HG03135 (cell line): ENCODE data around the gene IFT122.
"Not testable (repeated sequence)": the region's sequence is repeated elsewhere in the genome, so short reads cannot be mapped to it uniquely, and the experiment has no call there.

Source experiments
- ATAC-seq: cut with Tn5 transposase; IDR thresholded peaks from one replicate; pipeline ENCODE4 v1.9.1; 2021; ENCODE audit warnings: mild to moderate bottlenecking, moderate library complexity; ENCODE audit not compliant: unreplicated experiment

The IFT122 gene

DNA sequence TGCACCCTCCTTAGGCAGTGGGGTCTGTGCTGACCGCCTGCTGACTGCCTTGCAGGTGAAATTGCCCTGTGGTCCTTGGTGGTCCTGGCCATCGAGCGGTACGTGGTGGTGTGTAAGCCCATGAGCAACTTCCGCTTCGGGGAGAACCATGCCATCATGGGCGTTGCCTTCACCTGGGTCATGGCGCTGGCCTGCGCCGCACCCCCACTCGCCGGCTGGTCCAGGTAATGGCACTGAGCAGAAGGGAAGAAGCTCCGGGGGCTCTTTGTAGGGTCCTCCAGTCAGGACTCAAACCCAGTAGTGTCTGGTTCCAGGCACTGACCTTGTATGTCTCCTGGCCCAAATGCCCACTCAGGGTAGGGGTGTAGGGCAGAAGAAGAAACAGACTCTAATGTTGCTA, 90.8 kb downstream of the IFT122 start:
- no peak for ATAC-seq

DNA sequence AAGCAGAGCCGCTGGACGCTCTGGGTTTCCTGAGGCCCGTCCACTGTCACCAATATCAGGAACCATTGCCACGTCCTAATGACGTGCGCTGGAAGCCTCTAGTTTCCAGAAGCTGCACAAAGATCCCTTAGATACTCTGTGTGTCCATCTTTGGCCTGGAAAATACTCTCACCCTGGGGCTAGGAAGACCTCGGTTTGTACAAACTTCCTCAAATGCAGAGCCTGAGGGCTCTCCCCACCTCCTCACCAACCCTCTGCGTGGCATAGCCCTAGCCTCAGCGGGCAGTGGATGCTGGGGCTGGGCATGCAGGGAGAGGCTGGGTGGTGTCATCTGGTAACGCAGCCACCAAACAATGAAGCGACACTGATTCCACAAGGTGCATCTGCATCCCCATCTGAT, 91.7 kb downstream of the IFT122 start:
- no peak for ATAC-seq

DNA sequence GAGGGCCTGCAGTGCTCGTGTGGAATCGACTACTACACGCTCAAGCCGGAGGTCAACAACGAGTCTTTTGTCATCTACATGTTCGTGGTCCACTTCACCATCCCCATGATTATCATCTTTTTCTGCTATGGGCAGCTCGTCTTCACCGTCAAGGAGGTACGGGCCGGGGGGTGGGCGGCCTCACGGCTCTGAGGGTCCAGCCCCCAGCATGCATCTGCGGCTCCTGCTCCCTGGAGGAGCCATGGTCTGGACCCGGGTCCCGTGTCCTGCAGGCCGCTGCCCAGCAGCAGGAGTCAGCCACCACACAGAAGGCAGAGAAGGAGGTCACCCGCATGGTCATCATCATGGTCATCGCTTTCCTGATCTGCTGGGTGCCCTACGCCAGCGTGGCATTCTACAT, 92.2 kb downstream of the IFT122 start:
- no peak for ATAC-seq

DNA sequence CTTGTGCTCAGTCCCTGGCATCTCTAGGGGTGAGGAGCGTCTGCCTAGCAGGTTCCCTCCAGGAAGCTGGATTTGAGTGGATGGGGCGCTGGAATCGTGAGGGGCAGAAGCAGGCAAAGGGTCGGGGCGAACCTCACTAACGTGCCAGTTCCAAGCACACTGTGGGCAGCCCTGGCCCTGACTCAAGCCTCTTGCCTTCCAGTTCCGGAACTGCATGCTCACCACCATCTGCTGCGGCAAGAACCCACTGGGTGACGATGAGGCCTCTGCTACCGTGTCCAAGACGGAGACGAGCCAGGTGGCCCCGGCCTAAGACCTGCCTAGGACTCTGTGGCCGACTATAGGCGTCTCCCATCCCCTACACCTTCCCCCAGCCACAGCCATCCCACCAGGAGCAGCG, 93.4 kb downstream of the IFT122 start:
- no peak for ATAC-seq

DNA sequence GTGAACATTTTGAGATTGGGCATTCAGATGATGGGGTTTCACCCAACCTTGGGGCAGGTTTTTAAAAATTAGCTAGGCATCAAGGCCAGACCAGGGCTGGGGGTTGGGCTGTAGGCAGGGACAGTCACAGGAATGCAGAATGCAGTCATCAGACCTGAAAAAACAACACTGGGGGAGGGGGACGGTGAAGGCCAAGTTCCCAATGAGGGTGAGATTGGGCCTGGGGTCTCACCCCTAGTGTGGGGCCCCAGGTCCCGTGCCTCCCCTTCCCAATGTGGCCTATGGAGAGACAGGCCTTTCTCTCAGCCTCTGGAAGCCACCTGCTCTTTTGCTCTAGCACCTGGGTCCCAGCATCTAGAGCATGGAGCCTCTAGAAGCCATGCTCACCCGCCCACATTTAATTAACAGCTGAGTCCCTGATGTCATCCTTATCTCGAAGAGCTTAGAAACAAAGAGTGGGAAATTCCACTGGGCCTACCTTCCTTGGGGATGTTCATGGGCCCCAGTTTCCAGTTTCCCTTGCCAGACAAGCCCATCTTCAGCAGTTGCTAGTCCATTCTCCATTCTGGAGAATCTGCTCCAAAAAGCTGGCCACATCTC, 94.5 kb downstream of the IFT122 start:
- ATAC-seq, result no peak

DNA sequence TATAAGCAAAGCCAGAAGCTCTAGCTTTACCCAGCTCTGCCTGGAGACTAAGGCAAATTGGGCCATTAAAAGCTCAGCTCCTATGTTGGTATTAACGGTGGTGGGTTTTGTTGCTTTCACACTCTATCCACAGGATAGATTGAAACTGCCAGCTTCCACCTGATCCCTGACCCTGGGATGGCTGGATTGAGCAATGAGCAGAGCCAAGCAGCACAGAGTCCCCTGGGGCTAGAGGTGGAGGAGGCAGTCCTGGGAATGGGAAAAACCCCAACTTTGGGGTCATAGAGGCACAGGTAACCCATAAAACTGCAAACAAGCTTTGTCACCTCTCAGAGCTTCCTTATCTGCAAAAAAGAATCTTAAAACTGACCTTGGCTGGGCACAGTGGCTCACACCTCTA, 95.1 kb downstream of the IFT122 start:
- ATAC-seq, result no peak

DNA sequence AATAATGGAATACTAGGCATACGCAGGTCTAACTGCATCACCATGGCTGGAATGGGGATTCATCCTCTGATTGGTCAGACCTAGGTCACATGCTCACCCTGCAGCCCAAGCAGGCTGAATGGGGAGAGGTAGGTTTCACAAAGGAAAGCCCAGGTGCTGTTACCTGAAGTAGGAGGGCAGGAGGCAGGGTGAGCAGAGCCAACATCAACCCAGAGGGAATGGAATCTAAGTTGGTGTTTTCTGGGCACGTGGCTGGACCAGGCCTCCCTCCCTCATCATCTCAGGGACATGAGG, 96.3 kb downstream of the IFT122 start:
- ATAC-seq, result no peak

DNA sequence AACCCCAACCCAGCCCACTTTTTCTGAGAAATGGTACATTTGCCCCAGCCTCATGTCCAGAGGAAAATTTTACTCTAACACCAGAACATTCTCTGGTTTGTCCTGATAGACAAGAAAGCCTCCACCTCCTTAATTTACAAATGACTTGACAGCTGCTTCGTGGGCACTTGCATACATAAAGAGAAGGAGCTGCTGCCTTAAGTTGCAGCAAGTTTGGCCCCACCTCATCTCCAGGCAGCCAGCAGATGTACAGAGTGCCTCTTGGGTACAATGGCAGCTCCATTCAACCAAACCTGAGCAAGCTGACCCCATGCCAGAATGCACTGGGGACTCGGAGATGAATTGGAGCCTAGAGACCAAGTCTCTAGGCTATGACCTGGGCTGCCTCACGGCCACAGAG, 96.8 kb downstream of the IFT122 start:
- no peak for ATAC-seq

DNA sequence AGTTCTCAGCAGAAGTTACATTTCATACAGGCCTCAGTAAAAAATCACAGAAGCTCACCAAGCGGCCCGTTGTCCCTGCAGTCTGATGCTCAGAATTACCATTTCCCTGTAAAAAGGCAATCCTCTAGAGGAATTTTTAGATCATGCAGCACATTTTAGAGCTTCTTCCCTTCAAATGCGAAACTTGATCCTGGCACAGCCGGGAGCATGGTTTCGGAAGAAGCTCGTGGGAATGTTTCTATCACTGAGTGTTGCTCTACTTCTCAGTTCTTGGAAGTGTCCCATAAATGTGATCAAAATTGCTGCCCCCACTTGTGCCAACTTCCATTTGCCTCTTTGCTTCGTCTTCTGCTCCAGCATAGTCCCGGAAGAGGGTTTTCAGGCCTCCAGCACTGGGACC, 99.2 kb downstream of the IFT122 start:
- no peak for ATAC-seq

DNA sequence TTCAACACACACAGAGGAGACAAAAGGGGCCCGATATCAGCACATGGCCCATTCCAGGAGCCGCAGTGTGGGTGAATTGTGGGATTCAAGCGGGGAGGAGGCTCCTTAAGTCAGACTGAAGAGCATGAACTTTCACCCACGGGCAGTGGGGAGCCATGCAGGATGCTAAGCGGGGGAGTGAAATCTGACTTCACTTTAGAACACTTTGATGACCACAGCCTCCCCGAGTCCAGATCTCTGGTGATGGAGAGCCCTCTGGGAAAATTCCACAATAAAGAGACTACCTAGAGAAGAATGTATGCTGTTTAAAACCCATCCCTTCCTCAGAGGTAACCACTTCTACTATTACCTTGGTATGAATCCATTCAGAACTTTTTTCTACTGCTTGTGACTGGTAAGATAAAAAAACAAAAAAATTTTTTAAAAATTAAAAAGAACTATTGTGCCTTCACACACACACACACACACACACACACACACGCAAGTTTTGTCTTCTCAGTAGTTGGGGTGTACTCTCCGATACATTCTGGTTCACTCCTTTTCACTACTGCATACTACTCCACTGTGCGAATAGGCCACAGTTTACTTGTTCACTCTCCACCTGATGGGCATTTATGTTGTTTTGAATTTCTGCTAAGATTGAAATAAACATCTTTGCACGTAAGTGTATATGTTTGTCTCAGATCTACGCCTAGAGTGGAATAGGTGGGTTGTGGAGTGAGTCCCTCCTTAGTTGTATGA, 100.9 kb downstream of the IFT122 start:
- no peak for ATAC-seq

DNA sequence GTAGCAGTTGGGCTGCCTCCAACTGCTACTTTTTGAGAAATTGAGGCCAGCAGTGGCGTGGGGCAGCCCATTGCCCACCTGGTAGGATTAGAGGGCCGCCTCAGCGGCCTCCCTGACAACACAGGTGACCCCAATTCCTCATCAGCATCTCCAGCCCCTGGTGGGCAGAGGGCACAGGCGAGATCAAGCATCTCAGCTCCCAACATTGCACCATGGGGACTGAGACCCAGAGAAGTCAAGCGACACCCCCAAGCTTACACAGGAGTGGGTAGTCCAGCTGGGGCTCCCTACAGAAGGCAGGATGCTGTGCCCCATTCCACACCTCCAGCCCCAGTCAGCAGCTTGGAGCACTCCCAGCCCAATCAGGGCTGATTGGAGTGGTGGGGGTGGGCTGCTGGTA, 102.7 kb downstream of the IFT122 start:
- no peak for ATAC-seq

DNA sequence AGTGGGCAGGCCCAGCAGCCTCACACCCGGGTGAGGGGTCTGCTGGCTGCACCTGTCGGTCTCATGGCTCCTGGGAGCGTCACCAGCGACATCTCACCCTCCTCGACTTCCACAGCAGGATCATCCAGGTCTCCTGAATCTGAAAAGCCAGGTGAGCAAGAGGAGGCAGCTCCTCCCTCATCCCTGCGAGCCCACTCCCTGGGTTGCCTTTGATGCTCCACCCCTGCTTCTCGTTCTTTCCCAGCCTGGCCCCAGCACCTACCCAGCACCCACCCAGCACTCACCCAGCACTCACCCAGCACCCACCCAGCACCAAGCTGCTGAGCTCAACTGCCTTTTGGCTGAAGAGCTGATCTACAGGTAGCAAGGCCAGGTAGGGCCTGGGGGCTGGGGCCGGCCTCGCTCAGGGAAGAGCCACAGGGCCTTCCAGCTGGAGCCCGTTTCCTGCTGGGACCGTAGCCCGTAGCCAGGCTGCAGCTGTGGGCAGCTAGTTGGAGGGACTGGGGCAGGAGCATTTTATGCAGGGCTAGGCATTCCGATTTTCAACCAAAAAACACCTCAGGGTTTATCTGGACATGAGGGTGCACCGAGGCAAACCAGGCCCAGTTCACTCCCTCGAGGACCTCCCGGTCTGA, 103.2 kb downstream of the IFT122 start, which contains the start of gene H1-8:
TSS of gene H1-8 (plus strand) at position 20 of the 635 bp plus-strand sequence. CDS start at position 64, 44 bp downstream.
- no peak for ATAC-seq

DNA sequence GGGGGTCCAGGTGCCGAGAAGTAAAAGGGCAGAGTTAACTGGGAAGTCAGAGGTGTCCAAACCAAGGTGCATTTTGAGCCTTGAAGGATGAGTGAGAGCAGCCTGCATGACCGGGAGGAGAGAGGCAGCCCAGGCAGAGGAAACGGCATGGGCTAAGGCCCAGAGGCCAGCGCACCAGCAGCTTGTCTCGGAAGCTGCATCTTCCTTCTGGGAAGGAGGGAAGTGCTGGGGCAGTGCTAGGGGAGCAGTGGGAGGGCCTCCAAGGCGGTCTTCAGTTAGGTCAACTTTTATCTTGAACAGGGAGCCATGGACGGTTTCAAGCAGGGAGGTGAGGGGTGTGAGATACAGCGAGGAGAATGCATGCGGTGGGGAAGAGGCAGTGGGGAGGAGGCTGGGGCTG, 104.0 kb downstream of the IFT122 start:
- ATAC-seq, result no peak

DNA sequence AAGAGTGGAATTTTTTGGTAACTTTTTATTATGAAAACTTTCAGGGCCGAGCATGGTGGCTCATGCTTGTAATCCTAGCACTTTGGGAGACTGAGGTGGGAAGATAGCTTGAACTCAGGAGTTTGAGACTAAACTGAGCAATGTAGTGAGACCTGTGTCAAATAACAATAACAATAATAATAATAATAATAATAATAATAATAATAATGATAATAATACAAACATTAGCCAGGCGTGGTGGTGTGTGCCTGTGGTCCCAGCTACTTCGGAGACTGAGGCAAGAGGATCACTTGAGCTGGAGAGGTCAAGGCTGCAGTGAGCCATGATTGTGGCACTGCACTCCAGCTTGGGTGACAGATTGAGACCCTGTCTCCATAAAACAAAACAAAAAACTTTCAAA, 105.9 kb downstream of the IFT122 start:
- ATAC-seq, result not testable (repeated sequence)

DNA sequence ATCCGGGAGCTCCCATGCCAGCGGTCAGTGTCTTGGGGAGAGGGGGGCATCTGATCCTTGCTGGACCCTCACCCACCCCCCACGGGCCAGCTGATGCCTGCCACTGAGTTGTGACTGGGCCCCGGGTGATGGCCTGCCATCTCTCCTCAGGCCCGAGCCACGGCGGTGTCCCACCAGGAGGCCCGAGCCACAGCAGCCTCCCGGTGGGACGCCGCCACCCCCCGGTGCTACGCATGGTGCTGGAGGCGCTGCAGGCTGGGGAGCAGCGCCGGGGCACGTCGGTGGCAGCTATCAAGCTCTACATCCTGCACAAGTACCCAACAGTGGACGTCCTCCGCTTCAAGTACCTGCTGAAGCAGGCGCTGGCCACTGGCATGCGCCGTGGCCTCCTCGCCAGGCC, 107.2 kb downstream of the IFT122 start:
- ATAC-seq, result no peak

DNA sequence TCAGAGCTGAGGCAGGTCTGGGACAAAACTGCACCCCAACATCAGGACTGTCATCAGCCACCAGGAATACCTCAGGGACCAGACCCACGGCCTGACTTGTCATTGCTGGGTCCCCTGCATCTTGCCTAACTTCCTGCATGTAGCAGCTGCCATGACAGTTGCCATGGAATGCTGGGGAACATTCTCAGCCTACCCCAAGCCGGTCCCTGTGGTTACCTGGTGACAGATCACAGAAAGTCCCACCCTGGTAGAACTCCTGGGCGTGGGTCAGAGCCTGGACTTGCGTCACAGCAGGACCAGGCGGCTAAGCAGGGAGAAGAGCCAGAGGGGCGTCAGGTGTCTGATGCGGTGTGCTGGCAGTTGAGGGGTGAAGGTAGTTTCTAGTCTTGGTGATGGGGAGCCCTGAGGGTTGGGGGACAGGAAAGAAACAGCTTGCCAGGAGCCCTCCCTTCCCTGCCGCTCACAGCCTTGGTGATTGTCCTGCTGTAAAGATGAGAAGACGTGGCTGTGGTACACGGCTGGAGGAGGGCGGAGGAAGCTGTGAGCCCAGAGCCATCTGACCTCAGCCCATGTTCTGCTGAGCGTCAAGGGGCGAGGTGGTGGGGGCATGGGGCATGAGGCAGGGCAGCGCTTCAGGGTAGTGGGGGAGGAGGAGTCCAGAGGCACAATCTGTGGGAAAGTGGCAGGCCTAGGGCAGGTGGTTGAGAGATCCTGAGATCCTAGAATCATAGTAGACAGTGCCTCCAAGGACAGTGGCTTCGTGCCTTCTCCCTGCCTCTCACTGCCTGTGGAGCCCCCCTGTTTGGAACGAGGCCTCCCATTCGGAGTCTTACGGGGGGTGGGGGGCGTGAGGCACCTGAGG, 108.3 kb downstream of the IFT122 start:
- ATAC-seq, result no peak

DNA sequence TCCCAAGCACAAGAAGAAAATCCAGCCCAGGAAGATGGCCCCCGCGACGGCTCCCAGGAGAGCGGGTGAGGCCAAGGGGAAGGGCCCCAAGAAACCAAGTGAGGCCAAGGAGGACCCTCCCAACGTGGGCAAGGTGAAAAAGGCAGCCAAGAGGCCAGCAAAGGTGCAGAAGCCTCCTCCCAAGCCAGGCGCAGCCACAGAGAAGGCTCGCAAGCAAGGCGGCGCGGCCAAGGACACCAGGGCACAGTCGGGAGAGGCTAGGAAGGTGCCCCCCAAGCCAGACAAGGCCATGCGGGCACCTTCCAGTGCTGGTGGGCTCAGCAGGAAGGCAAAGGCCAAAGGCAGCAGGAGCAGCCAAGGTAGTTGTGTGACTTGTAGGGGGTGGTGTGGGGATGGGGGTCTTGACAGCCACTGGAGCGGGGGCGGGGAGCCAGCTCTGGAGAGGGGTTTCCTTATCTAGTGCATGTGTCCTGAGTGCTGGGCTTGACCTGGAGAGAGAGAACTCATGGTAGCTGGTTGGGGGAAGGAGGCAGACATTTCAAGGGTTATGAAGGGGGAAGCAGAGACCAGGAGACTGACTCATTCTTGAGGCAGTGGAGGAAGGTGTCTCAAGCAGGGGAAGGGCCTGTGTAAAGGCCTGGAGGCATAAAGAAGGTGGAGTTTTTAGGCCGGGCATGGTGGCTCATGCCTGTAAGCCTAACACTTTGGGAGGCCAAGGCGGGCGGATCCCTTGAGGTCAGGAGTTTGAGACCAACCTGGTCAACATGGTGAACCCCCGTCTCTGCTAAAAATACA, 109.2 kb downstream of the IFT122 start:
- no peak for ATAC-seq

DNA sequence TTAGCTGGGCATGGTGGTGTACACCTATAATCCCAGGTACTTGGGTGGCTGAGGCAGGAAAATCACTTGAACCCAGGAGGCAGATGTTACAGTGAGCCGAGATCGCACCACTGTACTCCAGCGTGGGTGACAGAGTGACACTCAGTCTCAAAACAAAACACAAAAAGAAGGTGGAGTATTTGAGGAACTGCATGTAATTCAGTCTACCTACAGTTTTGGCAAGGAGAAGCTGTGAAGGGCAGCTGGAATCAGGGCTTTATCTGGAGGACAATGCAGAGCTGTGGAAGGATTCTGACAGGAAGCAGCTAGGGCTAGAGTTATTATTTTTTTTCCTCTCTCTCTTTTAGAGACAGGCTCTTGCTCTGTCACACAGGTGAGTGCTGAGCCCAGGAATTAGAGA, 109.8 kb downstream of the IFT122 start:
- ATAC-seq, result no peak

DNA sequence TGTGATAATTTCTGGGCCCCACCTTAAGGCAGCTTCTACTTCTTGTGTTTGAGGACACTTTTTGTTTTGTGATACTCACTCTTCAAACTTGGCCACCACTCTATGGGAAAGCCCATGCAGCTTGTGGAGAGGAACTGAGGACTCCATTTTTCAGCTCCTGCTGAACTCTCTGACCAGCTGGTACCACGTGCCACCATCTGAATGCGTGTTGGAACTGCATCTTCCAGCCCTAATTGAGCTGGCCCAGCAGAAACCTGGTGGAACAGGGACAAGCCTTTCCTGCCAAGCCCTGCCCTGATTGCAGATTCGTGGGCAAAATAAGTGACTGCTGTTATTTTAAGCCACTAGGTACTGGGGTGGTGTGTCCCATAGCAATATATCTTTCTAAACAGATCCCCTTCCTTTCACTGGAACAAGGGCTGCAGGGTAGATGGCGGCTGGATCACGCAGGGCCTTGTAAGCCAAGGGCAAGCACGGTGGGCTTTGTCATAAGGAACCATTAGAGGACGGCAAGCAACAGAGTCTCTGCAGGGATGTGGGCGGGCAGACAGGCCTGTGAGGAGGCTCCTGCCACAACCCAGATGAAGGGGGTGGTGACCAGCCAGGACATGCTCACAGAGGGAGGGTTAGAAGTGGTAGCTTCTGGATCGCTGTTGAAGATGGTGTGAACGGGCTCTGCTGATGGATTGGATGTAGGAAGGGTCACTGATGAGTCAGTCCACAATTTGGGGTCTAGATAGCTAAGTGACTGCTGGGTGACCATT, 112.4 kb downstream of the IFT122 start:
- ATAC-seq, result no peak

DNA sequence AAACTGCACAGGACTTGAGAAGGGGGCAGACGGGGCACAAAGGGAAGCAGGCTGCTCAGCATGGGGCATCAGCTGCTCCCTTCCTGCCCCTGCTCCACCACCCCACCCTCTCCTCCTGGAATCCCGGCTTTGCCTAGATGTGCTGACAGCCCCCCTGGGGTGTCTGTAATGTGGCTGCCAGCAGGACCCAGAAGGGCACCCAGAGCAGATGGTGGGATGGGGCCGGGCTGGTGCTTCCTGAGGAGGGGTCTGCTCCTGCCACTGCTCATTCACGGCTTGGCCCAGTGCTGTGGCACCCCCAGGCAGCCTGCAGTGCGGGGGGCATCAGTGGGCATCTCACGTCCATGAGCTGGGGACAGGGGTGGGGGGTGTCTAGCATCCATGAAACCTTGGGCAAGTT, 113.1 kb downstream of the IFT122 start:
- no peak for ATAC-seq
